Measurements from ENCODE around the gene GOLGA6A.

GOLGA6A gene

GRCh38 chr15:74040109-74040850 lies 42.1 kb downstream of the GOLGA6A start:
- no peak overlapping the region for H3K27ac Mint-ChIP-seq
- no peaks in the 10 kb centered on the region for H3K9me3 Mint-ChIP-seq
- H3K4me3 Mint-ChIP-seq = no peak overlapping the region
- peaks cover 30% of the 10 kb centered on the region for H3K36me3 Mint-ChIP-seq
- CTCF ChIA-PET = interaction anchor here (1.0 to 2.4 kb wide), 4 partner anchors 8 to 67 kb away, joined by 3 to 12 read pairs (median 3); no protein-coding TSS in a partner anchor
- H3K4me1 Mint-ChIP-seq = no peaks in the 10 kb centered on the region
- DNase-seq = no peak
- no peaks in the 10 kb centered on the region for H3K27me3 Mint-ChIP-seq

- no peak for DNase-seq
- no peaks in the 10 kb centered on the region for H3K4me1 Mint-ChIP-seq
- H3K36me3 Mint-ChIP-seq = peaks cover 32% of the 10 kb centered on the region
- H3K4me3 Mint-ChIP-seq = no peak overlapping the region
- CTCF ChIA-PET = interaction anchor here (1.3 to 2.4 kb wide), 3 partner anchors 9 to 67 kb away, joined by 3 to 12 read pairs (median 10); no protein-coding TSS in a partner anchor
- H3K27ac Mint-ChIP-seq = peak overlapping the region; percentile 6
- H3K27me3 Mint-ChIP-seq = no peaks in the 10 kb centered on the region
- H3K9me3 Mint-ChIP-seq = no peaks in the 10 kb centered on the region
These were observed 42.7 kb downstream of the GOLGA6A start for GRCh38 chr15:74039656-74040010.

- no peaks in the 10 kb centered on the region for H3K27me3 Mint-ChIP-seq
- no peak for DNase-seq
- no peaks in the 10 kb centered on the region for H3K4me1 Mint-ChIP-seq
- no peak overlapping the region for H3K27ac Mint-ChIP-seq
- no peaks in the 10 kb centered on the region for H3K9me3 Mint-ChIP-seq
- H3K36me3 Mint-ChIP-seq = peaks cover 39% of the 10 kb centered on the region
- CTCF ChIA-PET = interaction anchor here (1.1 to 2.7 kb wide), 5 partner anchors 11 to 66 kb away, joined by 4 to 12 read pairs (median 9); no protein-coding TSS in a partner anchor
- H3K4me3 Mint-ChIP-seq = no peak overlapping the region
These were observed 43.4 kb downstream of the GOLGA6A start for GRCh38 chr15:74038707-74039655.

DNA sequence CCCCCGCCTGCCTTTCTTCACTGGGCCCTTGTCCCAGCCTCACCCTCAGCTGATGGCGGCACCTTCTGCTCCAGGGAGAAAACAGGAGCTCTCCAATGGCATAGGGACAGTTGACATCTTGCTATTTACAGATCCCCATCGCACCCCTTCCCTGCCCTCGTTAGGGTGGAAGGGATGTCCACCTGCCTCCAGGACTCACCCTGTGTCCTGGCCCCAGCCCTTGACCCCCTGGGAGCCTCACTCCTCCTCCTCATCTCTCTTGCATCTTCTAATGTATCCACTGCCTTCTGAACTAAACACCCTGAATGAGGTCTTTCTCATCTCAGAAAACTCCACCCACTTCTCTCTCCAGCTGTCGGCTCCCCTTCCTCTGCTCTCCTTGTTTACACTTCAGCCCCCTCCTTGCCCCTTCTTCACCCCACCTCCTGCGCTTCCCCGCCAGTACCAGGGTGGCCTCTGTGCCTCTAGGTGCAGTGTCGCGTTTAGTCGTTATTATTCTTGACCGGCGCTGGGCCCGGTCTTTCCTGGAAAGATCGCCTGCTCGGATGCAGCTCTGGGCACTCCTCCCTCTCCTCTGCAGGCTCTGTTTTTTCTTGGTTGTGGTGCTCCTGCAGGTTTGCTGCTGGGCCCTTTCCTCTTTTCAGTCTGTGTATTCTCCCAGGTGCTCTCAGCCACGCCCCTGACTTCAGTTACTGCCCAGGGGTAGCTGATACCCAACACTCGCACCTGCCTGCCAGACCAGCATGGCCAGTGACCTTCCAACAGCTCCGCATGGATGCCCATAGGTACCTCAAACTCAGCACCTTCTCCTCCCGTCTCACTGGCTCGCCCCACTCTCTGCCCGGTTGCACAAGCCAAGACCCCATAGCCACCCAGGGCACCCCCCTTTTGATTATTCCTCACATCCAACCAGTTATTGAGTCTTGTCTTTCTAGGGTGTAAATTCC lies 44.9 kb downstream of the GOLGA6A start:
- H3K9me3 Mint-ChIP-seq = no peaks in the 10 kb centered on the region
- CTCF ChIA-PET = interaction anchor here (0.9 to 2.7 kb wide), 9 partner anchors 9 to 86 kb away, joined by 3 to 10 read pairs (median 4); no protein-coding TSS in a partner anchor
- no peaks in the 10 kb centered on the region for H3K27me3 Mint-ChIP-seq
- H3K36me3 Mint-ChIP-seq = peaks cover 48% of the 10 kb centered on the region
- no peak overlapping the region for H3K4me3 Mint-ChIP-seq
- H3K27ac Mint-ChIP-seq = no peak overlapping the region
- H3K4me1 Mint-ChIP-seq = no peaks in the 10 kb centered on the region
- DNase-seq = no peak

DNA sequence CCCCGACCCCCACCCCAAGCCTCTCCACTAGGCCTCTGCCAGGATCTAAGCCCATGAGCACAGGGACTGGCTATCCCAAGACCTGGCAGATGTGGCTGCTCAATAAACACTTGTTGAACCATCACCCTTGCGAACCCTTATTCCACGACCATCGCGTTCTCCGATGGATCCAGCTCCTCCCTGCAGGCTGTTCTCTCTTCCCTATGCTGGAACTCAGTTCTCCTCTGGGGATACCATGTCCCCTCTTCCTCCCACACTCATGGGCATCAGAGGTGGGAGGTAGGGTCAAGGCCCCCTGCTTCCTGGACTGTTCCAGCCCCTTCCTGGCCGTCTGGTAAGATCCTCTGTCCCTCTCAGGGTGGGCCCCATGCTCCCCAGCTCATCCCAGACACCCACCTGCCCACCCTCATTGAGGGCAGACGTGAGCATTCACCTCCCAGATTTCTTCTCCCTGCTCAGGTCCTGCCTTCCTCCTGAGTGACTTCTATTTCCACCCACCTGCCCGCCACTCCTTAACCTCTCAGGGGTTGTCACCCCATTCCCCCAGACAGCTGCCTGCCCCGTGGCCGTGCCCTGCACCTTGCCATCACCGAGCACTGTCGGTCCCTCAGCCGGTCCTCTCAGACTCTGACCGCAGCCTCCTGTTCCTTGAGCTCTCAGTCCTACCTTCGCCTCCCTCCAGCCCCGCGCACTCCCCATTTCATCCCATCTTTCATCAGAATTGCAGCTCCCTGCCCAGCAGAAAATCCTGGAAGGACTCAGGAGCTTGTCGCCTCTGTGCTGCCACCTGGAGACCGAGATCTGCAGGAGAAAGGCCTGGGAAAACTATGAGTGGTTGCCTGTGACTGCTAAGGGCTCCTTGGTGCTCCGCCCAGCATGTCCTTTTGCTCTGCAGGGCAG lies 45.8 kb downstream of the GOLGA6A start:
- H3K27me3 Mint-ChIP-seq = no peaks in the 10 kb centered on the region
- CTCF ChIA-PET = interaction anchor here (0.9 to 2.7 kb wide), 6 partner anchors 9 to 85 kb away, joined by 3 to 10 read pairs (median 5); no protein-coding TSS in a partner anchor
- peaks cover 54% of the 10 kb centered on the region for H3K36me3 Mint-ChIP-seq

DNA sequence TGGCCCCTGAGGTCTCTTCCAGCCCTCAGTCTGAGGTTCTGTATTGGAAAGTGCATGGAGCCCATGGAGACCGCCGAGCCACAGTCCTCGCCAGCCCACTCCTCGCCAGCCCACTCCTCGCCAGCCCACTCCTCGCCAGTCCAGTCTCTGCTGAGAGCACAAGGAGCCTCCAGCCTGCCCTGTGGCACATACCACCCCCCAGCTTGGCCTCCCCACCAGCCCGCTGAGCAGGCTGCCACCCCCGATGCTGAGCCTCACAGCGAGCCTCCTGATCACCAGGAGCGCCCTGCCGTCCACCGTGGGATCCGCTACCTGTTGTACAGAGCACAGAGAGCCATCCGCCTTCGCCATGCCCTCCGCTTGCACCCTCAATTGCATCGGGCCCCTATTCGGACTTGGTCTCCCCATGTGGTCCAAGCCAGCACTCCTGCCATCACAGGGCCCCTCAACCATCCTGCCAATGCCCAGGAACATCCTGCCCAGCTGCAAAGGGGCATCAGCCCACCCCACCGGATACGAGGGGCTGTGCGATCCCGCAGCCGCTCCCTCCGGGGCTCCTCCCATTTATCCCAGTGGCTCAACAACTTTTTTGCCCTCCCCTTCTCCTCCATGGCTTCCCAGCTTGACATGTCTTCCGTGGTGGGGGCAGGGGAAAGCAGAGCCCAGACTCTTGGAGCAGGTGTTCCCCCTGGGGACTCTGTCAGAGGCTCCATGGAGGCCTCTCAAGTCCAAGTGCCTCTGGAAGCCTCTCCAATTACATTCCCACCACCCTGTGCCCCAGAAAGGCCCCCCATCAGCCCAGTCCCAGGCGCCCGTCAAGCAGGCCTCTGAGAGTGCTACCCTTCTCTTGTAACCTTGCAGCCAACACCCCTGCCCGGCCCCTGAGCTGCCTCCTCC lies 47.0 kb downstream of the GOLGA6A start:
- Mint-ChIP-seq H3K36me3 (peaks cover 61% of the 10 kb centered on the region), H3K27ac (no peak overlapping the region), H3K4me3 (no peak overlapping the region), H3K4me1 (no peaks in the 10 kb centered on the region), H3K9me3 (no peaks in the 10 kb centered on the region), H3K27me3 (no peaks in the 10 kb centered on the region)
- CTCF ChIA-PET = interaction anchor here (1.3 to 1.7 kb wide), 2 partner anchors 13 to 63 kb away, joined by 3 to 4 read pairs; no protein-coding TSS in a partner anchor
- DNase-seq = no peak

More for the DNA sequence above, 45.8 kb downstream of the GOLGA6A start:
- H3K4me1 Mint-ChIP-seq = no peaks in the 10 kb centered on the region
- no peak for DNase-seq
- no peaks in the 10 kb centered on the region for H3K9me3 Mint-ChIP-seq
- H3K4me3 Mint-ChIP-seq = no peak overlapping the region
- H3K27ac Mint-ChIP-seq = no peak overlapping the region

GRCh38 chr15:74034206-74034755 lies 48.1 kb downstream of the GOLGA6A start:
- H3K4me3 Mint-ChIP-seq = no peak overlapping the region
- H3K9me3 Mint-ChIP-seq = no peaks in the 10 kb centered on the region
- CTCF ChIA-PET = interaction anchor here (0.6 to 1.3 kb wide), 2 partner anchors 62 to 84 kb away, joined by 3 to 4 read pairs; no protein-coding TSS in a partner anchor
- H3K27ac Mint-ChIP-seq = no peak overlapping the region
- no peaks in the 10 kb centered on the region for H3K4me1 Mint-ChIP-seq
- peaks cover 58% of the 10 kb centered on the region for H3K36me3 Mint-ChIP-seq
- no peak for DNase-seq
- no peaks in the 10 kb centered on the region for H3K27me3 Mint-ChIP-seq

DNA sequence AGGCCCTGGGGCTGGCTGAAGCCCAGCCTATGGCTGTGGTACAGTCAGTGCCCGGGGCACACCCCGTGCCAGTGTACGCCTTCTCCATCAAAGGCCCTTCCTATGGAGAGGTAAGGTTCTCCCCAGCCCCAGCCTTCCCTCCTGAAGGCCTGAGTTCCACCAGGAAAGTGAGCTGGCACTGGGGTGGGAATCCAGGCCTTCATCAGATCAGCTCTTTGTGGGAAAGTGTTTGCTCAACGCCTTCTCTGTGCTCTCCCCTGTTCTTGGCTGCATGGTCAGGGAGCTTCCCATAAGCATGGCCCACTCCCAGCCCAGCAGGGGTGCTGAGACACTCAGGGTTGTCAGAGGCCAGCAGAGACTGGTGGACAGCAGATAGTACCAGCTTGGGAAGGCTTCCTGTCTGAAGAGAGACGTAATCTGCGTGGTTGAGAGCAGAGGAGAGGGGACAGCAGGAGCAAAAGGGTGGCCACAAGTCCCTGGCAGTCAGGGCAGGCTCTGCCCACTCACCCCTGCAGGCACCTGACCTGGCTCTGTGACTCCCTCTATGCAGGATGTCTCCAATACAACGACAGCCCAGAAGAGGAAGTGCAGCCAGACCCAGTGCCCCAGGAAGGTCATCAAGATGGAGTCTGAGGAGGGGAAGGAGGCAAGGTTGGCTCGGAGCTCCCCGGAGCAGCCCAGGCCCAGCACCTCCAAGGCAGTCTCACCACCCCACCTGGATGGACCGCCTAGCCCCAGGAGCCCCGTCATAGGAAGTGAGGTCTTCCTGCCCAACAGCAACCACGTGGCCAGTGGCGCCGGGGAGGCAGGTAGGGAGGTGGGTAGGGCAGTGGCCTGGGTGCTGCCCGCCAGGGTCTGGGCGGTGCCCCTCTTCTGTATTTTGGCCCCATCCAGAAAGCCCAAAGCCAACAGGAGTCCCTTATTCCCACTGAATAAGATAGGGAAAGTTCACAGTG lies 49.5 kb downstream of the GOLGA6A start:
- Mint-ChIP-seq H3K4me1 (no peaks in the 10 kb centered on the region), H3K36me3 (peaks cover 61% of the 10 kb centered on the region)
- DNase-seq = no peak

DNA sequence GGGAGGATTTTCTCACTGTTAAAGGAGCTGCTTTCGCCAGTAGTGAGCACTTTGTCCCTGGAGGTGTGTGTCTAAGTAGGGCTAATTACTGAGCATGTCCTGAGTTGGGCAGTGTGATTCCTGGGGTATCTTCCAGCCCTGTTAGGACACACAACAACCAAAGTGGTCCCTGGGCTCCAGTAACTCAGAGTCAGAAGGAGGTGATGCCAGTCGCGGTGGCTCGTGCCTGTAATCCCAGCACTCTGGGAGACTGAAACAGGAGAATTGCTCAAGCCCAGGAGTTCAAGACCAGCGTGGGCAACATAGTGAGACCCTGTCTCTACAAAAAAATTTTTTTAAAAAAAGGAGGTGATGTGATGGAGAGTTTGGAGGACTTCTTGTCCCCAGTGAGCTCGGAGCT lies 50.3 kb downstream of the GOLGA6A start:
- H3K9me3 Mint-ChIP-seq = no peaks in the 10 kb centered on the region
- H3K4me3 Mint-ChIP-seq = no peak overlapping the region
- no peaks in the 10 kb centered on the region for H3K4me1 Mint-ChIP-seq
- DNase-seq = no peak
- no peaks in the 10 kb centered on the region for H3K27me3 Mint-ChIP-seq
- CTCF ChIA-PET = no interaction called here
- peak overlapping the region; percentile 72 for H3K27ac Mint-ChIP-seq
- peaks cover 54% of the 10 kb centered on the region for H3K36me3 Mint-ChIP-seq

More for the DNA sequence above, 49.5 kb downstream of the GOLGA6A start:
- CTCF ChIA-PET = no interaction called here
- no peaks in the 10 kb centered on the region for H3K27me3 Mint-ChIP-seq
- H3K4me3 Mint-ChIP-seq = no peak overlapping the region
- peak overlapping the region; percentile 37 for H3K27ac Mint-ChIP-seq
- H3K9me3 Mint-ChIP-seq = no peaks in the 10 kb centered on the region

GRCh38 chr15:74028646-74029045 lies 53.7 kb downstream of the GOLGA6A start:
- CTCF ChIA-PET = interaction anchor here (1.4 to 1.7 kb wide), 2 partner anchors 9 to 18 kb away, joined by 5 to 9 read pairs; no protein-coding TSS in a partner anchor
- no peaks in the 10 kb centered on the region for H3K4me1 Mint-ChIP-seq
- DNase-seq = no peak
- no peak overlapping the region for H3K4me3 Mint-ChIP-seq
- peaks cover 47% of the 10 kb centered on the region for H3K36me3 Mint-ChIP-seq
- H3K9me3 Mint-ChIP-seq = no peaks in the 10 kb centered on the region
- H3K27me3 Mint-ChIP-seq = no peaks in the 10 kb centered on the region
- no peak overlapping the region for H3K27ac Mint-ChIP-seq

DNA sequence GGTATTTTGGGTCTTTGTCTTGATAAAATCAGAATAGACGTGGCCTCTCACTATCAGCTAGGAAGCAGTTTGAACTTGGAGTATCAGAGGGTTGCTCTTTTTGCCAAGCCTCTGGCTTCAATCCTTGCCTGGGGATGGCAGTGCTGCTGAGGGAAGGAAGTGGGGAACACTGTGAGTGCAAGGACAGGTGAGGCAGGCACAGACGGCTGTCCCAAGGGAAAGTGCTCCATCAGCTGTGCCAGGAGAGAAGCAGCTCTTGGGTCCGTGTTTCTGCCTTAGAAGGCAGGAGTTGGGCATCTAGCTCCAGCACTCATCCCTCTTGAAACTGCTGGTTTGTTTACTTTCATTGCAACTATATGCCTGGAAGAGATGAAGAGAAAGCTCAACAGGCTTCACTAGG lies 54.7 kb downstream of the GOLGA6A start:
- no peak for DNase-seq
- H3K27me3 Mint-ChIP-seq = no peaks in the 10 kb centered on the region
- peaks cover 47% of the 10 kb centered on the region for H3K36me3 Mint-ChIP-seq
- peak overlapping the region; percentile 33 for H3K27ac Mint-ChIP-seq
- CTCF ChIA-PET = interaction anchor here (0.7 to 1.7 kb wide), 3 partner anchors 10 to 55 kb away, joined by 3 to 9 read pairs (median 5); no protein-coding TSS in a partner anchor
- H3K4me1 Mint-ChIP-seq = no peaks in the 10 kb centered on the region
- no peak overlapping the region for H3K4me3 Mint-ChIP-seq
- no peaks in the 10 kb centered on the region for H3K9me3 Mint-ChIP-seq
